AG10803 (cell line): ENCODE measurements around the gene SERTM2.
"Not testable (repeated sequence)": the region's sequence is repeated elsewhere in the genome, so short reads cannot be mapped to it uniquely, and the experiment has no call there.

ENCODE experiments used
- DNase-seq: peaks from one replicate; pipeline ENCODE4 v3.0.0; 2010; ENCODE audit warnings: low read depth
- H3K4me3 ChIP-seq: 2 replicates; pipeline ENCODE4 v1.5.1; 2011; ENCODE audit warnings: mild to moderate bottlenecking, low read length, control low read depth
- TF ChIP-seq, protein P1 (sequence below): conservative IDR thresholded peaks from 2 replicates; pipeline ENCODE4 v1.5.1; 2011; ENCODE audit warnings: mild to moderate bottlenecking, low read length, control low read depth, inconsistent platforms

The SERTM2 gene

DNA sequence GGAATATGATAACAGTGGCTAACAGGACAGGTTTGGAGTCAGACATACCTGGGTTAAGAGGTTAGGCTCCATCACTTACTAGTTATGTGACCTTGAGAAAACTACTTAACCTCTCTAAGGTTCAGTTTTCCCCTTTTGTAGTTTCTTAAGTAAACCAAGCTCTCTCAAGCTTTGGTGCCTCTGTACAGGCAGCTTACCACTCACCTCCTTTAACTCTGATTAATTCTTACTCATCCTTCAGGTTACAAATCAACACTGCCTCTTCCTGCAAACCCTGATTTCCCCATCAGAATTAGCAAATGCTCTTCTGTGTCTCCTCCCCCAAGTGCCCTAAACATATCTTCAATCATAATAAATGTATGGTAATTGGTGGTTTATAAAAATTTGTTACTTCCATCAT lies 3.5 kb upstream of the SERTM2 start:
- TF ChIP-seq, protein P1, sequence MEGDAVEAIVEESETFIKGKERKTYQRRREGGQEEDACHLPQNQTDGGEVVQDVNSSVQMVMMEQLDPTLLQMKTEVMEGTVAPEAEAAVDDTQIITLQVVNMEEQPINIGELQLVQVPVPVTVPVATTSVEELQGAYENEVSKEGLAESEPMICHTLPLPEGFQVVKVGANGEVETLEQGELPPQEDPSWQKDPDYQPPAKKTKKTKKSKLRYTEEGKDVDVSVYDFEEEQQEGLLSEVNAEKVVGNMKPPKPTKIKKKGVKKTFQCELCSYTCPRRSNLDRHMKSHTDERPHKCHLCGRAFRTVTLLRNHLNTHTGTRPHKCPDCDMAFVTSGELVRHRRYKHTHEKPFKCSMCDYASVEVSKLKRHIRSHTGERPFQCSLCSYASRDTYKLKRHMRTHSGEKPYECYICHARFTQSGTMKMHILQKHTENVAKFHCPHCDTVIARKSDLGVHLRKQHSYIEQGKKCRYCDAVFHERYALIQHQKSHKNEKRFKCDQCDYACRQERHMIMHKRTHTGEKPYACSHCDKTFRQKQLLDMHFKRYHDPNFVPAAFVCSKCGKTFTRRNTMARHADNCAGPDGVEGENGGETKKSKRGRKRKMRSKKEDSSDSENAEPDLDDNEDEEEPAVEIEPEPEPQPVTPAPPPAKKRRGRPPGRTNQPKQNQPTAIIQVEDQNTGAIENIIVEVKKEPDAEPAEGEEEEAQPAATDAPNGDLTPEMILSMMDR, result no peak
- H3K4me3 ChIP-seq, result no peak overlapping the region
- DNase-seq, result no peak

DNA sequence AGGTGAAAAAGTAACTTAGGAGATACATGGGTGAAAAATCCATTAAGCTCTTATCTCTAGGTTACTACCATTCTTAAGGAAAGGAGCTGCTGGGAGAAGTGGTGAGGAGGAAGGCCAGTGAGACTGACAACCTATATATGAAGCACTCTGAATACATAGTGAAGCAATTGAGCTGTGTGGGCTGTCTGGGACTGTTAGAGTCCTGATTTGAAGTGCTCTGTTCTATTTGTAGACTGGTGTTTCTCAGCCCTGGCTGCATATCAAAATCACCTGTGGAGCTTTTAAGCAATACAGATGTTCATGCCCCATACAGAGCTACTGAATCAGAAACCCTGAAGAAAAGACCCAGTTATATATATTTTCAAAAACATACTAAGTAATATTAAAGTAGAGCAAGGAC lies 3.9 kb downstream of the SERTM2 start:
- H3K4me3 ChIP-seq, result no peak overlapping the region
- TF ChIP-seq, protein P1, result no peak
- no peak for DNase-seq

DNA sequence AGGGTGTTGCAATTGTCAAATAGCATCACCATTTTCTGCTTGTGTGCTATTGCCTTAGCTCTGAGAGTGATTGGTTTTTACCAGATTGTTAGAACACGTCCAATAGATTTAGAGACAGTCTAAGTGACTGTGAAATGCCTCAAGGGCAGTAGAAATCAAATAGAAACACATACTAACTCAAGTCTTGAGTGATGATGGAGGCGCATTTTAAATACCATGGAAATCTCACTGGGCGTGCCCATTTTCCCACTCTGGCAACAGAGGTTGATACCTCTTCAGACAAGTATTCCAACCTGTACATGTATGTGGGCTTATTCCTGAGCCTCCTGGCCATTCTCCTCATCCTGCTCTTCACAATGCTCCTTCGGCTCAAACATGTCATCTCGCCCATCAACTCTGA lies 7.2 kb downstream of the SERTM2 start:
- TF ChIP-seq, protein P1, result no peak
- H3K4me3 ChIP-seq, result no peak overlapping the region
- DNase-seq, result no peak

DNA sequence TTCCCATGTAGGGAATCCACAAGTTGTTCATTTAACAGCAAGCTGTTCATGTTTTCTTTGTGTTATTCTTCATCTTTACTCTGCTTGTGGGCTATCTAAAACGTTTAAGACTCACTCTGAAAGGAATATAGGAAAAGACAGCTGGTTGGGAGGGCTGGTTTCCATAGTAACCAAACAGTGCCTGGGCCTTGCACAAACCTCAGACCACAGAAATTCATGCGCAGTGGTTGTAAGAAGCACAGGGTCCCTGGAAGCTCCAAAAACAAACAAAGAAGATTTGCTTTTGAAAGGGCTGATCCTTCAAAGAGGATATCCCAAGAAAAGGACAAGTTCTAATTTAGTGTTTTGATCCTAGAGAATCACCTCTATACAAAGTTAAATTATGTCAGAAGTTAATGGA lies 7.8 kb downstream of the SERTM2 start:
- peak; percentile 1 for DNase-seq
- H3K4me3 ChIP-seq, result no peak overlapping the region
- TF ChIP-seq, protein P1, result no peak

DNA sequence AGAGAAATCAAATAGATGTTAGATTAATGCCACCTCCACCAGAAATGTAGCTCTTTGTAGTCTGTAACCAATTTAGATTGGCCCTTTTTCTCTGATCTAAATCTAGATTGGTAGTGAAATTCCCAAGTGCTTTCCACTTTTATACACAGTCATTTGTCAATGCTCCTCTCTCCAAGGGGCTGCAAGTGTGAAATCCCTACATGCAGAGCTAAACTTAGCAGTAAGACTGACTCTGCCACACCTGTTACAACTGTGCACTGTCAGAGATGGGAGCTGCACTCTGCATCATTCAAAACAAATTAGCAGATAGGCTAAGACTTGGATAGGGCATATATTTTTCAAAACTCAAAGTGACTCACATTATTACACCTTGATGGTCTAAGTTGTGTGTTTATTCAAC lies 9.1 kb downstream of the SERTM2 start:
- TF ChIP-seq, protein P1, result no peak
- DNase-seq, result no peak
- H3K4me3 ChIP-seq, result no peak overlapping the region

DNA sequence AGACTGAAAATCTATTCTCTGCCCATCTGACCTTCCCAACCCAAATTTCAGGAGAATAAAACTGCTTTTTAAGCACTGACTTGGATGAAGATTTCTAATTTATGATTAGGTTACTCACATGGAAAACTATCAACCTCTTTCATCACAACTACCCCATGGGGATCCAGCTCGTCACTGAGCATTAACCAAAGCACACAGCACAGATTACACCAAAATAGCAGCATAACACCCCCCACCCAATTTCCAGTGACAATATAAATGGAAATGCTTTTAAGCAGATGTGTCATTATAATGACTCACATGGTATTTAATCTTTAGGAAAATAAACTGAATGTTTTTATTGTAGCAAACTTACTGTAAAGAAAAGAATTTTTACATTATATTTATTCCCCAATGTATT lies 9.7 kb downstream of the SERTM2 start:
- no peak overlapping the region for H3K4me3 ChIP-seq
- TF ChIP-seq, protein P1, result no peak
- no peak for DNase-seq

DNA sequence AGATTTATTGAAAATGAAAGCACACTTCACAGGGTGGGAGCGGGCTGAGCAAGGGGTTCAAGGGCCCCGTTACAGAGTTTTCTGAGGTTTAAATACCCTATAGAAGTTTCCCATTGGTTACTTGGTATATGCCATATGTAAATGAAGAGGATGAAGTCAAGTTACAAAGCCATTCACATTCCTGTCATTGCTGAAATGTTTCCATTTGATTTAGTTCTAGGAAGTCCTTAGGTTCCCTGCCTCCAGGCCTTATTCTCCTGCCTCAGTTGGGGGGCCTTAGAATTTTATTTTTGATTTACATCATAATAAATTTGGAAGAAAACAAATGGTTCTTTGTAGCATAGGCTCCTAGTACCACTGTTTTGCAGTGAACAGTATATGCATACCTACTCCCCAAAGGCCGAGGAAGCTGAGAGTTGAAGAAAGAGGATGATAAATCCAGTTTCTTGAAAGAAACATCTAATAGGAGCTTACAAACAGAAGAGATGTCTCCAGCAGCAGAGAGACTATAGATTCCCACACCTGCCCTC lies 31.8 kb downstream of the SERTM2 start:
- no peak overlapping the region for H3K4me3 ChIP-seq
- DNase-seq, result no peak
- TF ChIP-seq, protein P1, result no peak

DNA sequence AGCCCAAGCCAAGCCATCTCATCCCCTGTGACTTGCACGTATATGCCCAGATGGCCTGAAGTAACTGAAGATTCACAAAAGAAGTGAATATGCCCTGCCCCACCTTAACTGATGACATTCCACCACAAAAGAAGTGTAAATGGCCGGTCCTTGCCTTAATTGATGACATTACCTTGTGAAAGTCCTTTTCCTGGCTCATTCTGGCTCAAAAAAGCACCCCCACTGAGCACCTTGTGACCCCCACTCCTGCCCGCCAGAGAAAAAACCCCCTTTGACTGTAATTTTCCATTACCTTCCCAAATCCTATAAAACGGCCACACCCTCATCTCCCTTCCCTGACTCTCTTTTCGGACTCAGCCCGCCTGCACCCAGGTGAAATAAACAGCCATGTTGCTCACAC lies 37.8 kb downstream of the SERTM2 start:
- H3K4me3 ChIP-seq, DNase-seq: not testable (repeated sequence)
